GM12892 (cell line): ENCODE data around the gene HID1.

Experiments used
- POLR2A ChIP-seq: IDR thresholded peaks from 2 replicates; pipeline ENCODE4 v1.6.1; 2011; ENCODE audit warnings: low read depth, low read length, control low read depth
- POLR2AphosphoS5 ChIP-seq: IDR thresholded peaks from 2 replicates; pipeline ENCODE4 v1.6.1; 2011; ENCODE audit warnings: low read depth, low read length, control low read depth
- TAF1 ChIP-seq: IDR thresholded peaks from 2 replicates; pipeline ENCODE4 v1.6.1; 2011; ENCODE audit warnings: low read depth, mild to moderate bottlenecking, control low read depth, low read length, borderline replicate concordance

GRCh38 chr17:74916851-74917199, 55.7 kb downstream of the HID1 start:
- TF ChIP-seq POLR2AphosphoS5 (no peak), POLR2A (no peak), TAF1 (no peak)
